Keratinocyte (primary cell): ENCODE measurements around the gene ELFN2. TPM values are rescaled to one million over a fixed set of nuclear protein-coding genes. Genes with fewer than 3 reads are reported as not detected.

Experiments
- DNase-seq: peaks from one replicate; pipeline ENCODE4 v3.0.0-alpha.2; 2011; ENCODE audit warnings: low read depth, missing footprints, low spot score
- FAIRE-seq: peaks from 2 replicates; lab custom pipeline; 2011; peaks lifted over from hg19 to GRCh38; lab: Jason Lieb, UNC
- H2AFZ ChIP-seq: 2 replicates; pipeline ENCODE4 v1.6.0; 2012; ENCODE audit warnings: low read length, control low read depth, inconsistent platforms; ENCODE audit not compliant: control insufficient read depth
- H3K27ac ChIP-seq: 2 replicates; pipeline ENCODE4 v1.5.1; 2011; ENCODE audit warnings: low read length; ENCODE audit not compliant: control insufficient read depth, insufficient read depth
- H3K27me3 ChIP-seq: 3 replicates; pipeline ENCODE4 v1.6.0; 2011; ENCODE audit warnings: low read length; ENCODE audit not compliant: control insufficient read depth, insufficient read depth; ENCODE audit errors: extremely low read depth
- H3K36me3 ChIP-seq, 2 experiments: 2 replicates in 1 of 2; 3 replicates in 1 of 2; pipeline ENCODE4 v1.5.1; 2011; ENCODE audit warnings: low read length in 2 of 2, mild to moderate bottlenecking in 1 of 2; ENCODE audit not compliant: control insufficient read depth in 2 of 2, insufficient read depth in 2 of 2; ENCODE audit errors: extremely low read depth in 1 of 2
- H3K4me1 ChIP-seq: 3 replicates; pipeline ENCODE4 v1.5.1; 2011; ENCODE audit warnings: low read length; ENCODE audit not compliant: control insufficient read depth, insufficient read depth; ENCODE audit errors: extremely low read depth
- H3K4me2 ChIP-seq: 3 replicates; pipeline ENCODE4 v1.6.0; 2011; ENCODE audit warnings: low read depth, low read length; ENCODE audit not compliant: control insufficient read depth, insufficient read depth; ENCODE audit errors: extremely low read depth
- H3K4me3 ChIP-seq, 3 experiments: fragments of 200-600 bp in 1 of 3; sonication (generic) in 1 of 3; 2 replicates in 2 of 3; 3 replicates in 1 of 3; pipeline ENCODE4 v1.5.1; 2011 to 2016; ENCODE audit warnings: low read length in 3 of 3, mild to moderate bottlenecking in 3 of 3, control low read depth in 2 of 3, inconsistent platforms in 1 of 3, low read depth in 1 of 3, mixed read lengths in 1 of 3, mixed run types in 1 of 3, moderate library complexity in 1 of 3; ENCODE audit not compliant: control insufficient read depth in 2 of 3, insufficient read depth in 2 of 3; ENCODE audit errors: extremely low read depth in 1 of 3
- H3K79me2 ChIP-seq: 2 replicates; pipeline ENCODE4 v1.6.0; 2012; ENCODE audit warnings: low read length; ENCODE audit not compliant: control insufficient read depth, insufficient read depth
- H3K9ac ChIP-seq: 3 replicates; pipeline ENCODE4 v1.6.0; 2011; ENCODE audit warnings: low read length; ENCODE audit not compliant: control insufficient read depth, insufficient read depth; ENCODE audit errors: extremely low read depth
- H3K9me1 ChIP-seq: 3 replicates; pipeline ENCODE4 v1.6.0; 2011; ENCODE audit warnings: low read length; ENCODE audit not compliant: control insufficient read depth, insufficient read depth; ENCODE audit errors: extremely low read depth
- H3K9me3 ChIP-seq: 2 replicates; pipeline ENCODE4 v1.5.1; 2012; ENCODE audit warnings: low read depth, low read length; ENCODE audit not compliant: control insufficient read depth
- H4K20me1 ChIP-seq: 3 replicates; pipeline ENCODE4 v1.6.0; 2011; ENCODE audit warnings: low read length; ENCODE audit not compliant: control insufficient read depth, insufficient read depth; ENCODE audit errors: extremely low read depth
- EZH2 ChIP-seq: IDR thresholded peaks from one replicate; pipeline ENCODE4 v1.6.1; 2012; ENCODE audit warnings: inconsistent platforms, mild to moderate bottlenecking, low read length, moderate library complexity
- dilution Hi-C: fragments of 300-500 bp; cut with MboI; formaldehyde crosslinking; loops from one replicate; pipeline ENCODE4 v1.7.0; 2020; ENCODE audit warnings: low sequenced_read_pairs; ENCODE audit not compliant: extremely low pct_ligation_motif_present
- polyA plus RNA-seq, 5 experiments: library from polyadenylated mRNA; depleted of rRNA in 3 of 5; stranded (reverse) in 3 of 5; stranded (forward) in 1 of 5; unstranded in 1 of 5; fragments of >200 nt; gene quantifications; 1 replicate in 1 of 5; 2 replicates in 3 of 5; 3 replicates in 1 of 5; pipeline versions ENCODE4 v1.2.1 to v1.2.3, GENCODE V29; 2011 to 2012; ENCODE audit warnings: missing spikeins in 2 of 5, low read depth in 1 of 5, low replicate concordance in 1 of 5
- TF ChIP-seq, protein P1 (sequence below), 3 experiments: IDR thresholded peaks in 1 of 3; conservative IDR thresholded peaks in 1 of 3; optimal IDR thresholded peaks in 1 of 3; 2 replicates in 2 of 3; 3 replicates in 1 of 3; pipeline versions ENCODE3 to v1.5.1; 2011; ENCODE audit warnings: low read length in 3 of 3, mild to moderate bottlenecking in 3 of 3, moderate library complexity in 2 of 3, control low read depth in 1 of 3, inconsistent platforms in 1 of 3; ENCODE audit not compliant: insufficient read depth in 2 of 3; ENCODE audit errors: extremely low read depth in 1 of 3

ELFN2 gene
- polyA plus RNA-seq, 1 donor (not counting 4 experiments of a cell fraction or from before 2014, with no cell fraction given): 0.13 TPM

DNA sequence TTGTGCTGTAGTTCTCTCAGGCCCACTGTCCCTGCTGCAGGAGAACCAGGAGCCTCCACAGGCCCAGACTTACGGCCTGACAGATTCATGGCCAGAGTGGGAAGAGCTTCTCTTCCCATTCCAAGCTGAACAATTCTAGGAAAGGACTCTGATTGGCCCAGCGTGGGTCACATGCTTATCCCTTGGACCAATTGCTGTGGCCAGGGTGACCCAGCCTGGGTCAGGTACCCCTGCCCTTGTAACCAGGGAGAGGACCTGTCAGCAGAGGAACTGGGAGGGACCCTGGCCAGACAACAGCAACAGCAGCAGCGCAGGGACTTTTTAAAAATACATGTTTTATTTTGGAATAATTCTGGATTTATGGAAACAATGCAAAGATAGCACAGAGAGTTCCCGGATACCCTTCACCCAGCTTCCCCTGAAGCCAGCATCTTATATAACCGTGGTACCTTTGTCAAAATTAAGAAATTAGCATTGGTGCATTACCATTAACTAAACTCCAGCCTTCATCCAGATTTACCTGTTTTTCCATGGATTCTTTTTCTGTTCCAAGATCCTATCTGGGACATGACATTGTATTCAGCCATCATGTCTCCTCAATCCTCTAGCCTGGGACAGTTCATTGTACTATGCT is 8.8 kb upstream of the ELFN2 start:
- Histone ChIP-seq H3K27ac (no peak overlapping the region), H3K9ac (no peak overlapping the region), H3K4me2 (no peak overlapping the region), H4K20me1 (no peaks in the 10 kb centered on the region), H3K27me3 (no peaks in the 10 kb centered on the region), H3K36me3 (no peaks in the 10 kb centered on the region), H3K9me1 (no peaks in the 10 kb centered on the region), H2AFZ (no peak overlapping the region), H3K4me1 (peaks cover 17% of the 10 kb centered on the region), H3K79me2 (no peaks in the 10 kb centered on the region), H3K9me3 (peaks cover 20% of the 10 kb centered on the region), H3K4me3 (no peak overlapping the region)
- no peak for FAIRE-seq
- no peak for TF ChIP-seq EZH2
- TF ChIP-seq, protein P1, sequence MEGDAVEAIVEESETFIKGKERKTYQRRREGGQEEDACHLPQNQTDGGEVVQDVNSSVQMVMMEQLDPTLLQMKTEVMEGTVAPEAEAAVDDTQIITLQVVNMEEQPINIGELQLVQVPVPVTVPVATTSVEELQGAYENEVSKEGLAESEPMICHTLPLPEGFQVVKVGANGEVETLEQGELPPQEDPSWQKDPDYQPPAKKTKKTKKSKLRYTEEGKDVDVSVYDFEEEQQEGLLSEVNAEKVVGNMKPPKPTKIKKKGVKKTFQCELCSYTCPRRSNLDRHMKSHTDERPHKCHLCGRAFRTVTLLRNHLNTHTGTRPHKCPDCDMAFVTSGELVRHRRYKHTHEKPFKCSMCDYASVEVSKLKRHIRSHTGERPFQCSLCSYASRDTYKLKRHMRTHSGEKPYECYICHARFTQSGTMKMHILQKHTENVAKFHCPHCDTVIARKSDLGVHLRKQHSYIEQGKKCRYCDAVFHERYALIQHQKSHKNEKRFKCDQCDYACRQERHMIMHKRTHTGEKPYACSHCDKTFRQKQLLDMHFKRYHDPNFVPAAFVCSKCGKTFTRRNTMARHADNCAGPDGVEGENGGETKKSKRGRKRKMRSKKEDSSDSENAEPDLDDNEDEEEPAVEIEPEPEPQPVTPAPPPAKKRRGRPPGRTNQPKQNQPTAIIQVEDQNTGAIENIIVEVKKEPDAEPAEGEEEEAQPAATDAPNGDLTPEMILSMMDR (optimal IDR thresholded peaks at IDR 0.05 in 1 of 3, IDR thresholded peaks at IDR 0.05 in 1 of 3, conservative IDR thresholded peaks at IDR 0.05 in 1 of 3; ENCODE audit: extremely low read depth in 1 of 3, insufficient read depth in 2 of 3, low read length in 3 of 3): no peak
- dilution Hi-C loops: no loop called here
- no peak for DNase-seq

DNA sequence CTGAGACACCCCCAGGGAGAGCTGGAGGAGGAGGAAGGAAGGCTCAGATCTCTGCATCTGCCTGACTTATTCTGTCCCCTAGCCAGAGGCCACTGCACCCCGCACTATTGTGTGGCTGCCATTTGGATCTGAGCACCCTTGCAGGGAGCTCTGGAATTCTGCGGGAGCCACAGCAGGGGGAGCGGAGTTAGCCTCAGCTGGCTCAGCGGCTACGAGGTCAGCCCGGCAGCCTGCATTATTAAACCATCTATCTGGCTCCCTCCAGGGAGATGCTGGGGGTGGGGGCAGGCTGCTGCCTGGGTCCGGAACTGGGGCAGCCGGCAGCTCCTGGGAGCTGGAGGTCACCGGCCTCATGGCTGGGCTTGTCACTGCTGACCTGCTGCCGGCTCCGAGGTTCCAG is 6.5 kb upstream of the ELFN2 start:
- no peaks in the 10 kb centered on the region for H3K9me1 ChIP-seq
- H3K79me2 ChIP-seq: no peaks in the 10 kb centered on the region
- H2AFZ ChIP-seq: no peak overlapping the region
- H3K9ac ChIP-seq: no peak overlapping the region
- no peak overlapping the region for H3K27ac ChIP-seq
- no peak for FAIRE-seq
- DNase-seq: no peak
- TF ChIP-seq, protein P1 (optimal IDR thresholded peaks at IDR 0.05 in 1 of 3, IDR thresholded peaks at IDR 0.05 in 1 of 3, conservative IDR thresholded peaks at IDR 0.05 in 1 of 3; ENCODE audit: extremely low read depth in 1 of 3, insufficient read depth in 2 of 3, low read length in 3 of 3): no peak
- no peak for TF ChIP-seq EZH2
- no peak overlapping the region for H3K4me2 ChIP-seq
- peaks cover 18% of the 10 kb centered on the region for H3K9me3 ChIP-seq
- peaks cover 2% of the 10 kb centered on the region for H3K27me3 ChIP-seq
- no peaks in the 10 kb centered on the region for H4K20me1 ChIP-seq
- no peaks in the 10 kb centered on the region for H3K36me3 ChIP-seq
- peaks cover 17% of the 10 kb centered on the region for H3K4me1 ChIP-seq
- dilution Hi-C loops: no loop called here
- H3K4me3 ChIP-seq: no peak overlapping the region
